ENCODE results near the gene IQCC.

GRCh38 chr1:32208469-32208868 is 3.0 kb downstream of the IQCC start:
- TF ChIP-seq ZNF155 (tag by site-specific recombination; IDR thresholded peaks at IDR 0.05): no peak
- TF ChIP-seq ZNF23 (tag by site-specific recombination; IDR thresholded peaks at IDR 0.05; ENCODE audit: borderline replicate concordance): no peak
- TF ChIP-seq CTCF (tag by site-specific recombination; IDR thresholded peaks at IDR 0.05): no peak
- no peak for TF ChIP-seq ZNF394 (tag by site-specific recombination; IDR thresholded peaks at IDR 0.05; ENCODE audit: borderline replicate concordance)
- TF ChIP-seq ZNF114 (tag by site-specific recombination; IDR thresholded peaks at IDR 0.05): no peak
- no peak for TF ChIP-seq ZFP37 (tag by site-specific recombination; IDR thresholded peaks at IDR 0.05)
- TF ChIP-seq, protein P1, sequence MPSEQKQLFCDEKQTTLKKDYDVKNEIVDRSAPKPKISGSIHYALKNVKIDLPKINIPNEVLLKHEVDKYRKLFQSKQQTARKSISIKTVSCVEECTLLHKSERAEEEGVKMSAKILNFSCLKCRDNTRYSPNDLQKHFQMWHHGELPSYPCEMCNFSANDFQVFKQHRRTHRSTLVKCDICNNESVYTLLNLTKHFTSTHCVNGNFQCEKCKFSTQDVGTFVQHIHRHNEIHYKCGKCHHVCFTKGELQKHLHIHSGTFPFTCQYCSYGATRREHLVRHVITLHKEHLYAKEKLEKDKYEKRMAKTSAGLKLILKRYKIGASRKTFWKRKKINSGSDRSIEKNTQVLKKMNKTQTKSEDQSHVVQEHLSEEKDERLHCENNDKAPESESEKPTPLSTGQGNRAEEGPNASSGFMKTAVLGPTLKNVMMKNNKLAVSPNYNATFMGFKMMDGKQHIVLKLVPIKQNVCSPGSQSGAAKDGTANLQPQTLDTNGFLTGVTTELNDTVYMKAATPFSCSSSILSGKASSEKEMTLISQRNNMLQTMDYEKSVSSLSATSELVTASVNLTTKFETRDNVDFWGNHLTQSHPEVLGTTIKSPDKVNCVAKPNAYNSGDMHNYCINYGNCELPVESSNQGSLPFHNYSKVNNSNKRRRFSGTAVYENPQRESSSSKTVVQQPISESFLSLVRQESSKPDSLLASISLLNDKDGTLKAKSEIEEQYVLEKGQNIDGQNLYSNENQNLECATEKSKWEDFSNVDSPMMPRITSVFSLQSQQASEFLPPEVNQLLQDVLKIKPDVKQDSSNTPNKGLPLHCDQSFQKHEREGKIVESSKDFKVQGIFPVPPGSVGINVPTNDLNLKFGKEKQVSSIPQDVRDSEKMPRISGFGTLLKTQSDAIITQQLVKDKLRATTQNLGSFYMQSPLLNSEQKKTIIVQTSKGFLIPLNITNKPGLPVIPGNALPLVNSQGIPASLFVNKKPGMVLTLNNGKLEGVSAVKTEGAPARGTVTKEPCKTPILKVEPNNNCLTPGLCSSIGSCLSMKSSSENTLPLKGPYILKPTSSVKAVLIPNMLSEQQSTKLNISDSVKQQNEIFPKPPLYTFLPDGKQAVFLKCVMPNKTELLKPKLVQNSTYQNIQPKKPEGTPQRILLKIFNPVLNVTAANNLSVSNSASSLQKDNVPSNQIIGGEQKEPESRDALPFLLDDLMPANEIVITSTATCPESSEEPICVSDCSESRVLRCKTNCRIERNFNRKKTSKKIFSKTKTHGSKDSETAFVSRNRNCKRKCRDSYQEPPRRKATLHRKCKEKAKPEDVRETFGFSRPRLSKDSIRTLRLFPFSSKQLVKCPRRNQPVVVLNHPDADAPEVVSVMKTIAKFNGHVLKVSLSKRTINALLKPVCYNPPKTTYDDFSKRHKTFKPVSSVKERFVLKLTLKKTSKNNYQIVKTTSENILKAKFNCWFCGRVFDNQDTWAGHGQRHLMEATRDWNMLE (tag by site-specific recombination; conservative IDR thresholded peaks at IDR 0.05; ENCODE audit: low read depth): no peak
